ENCODE data around the gene TFB1M. TPM values are rescaled to one million over a fixed set of nuclear protein-coding genes. Genes with fewer than 3 reads are reported as not detected.
"Not testable (repeated sequence)": the region's sequence is repeated elsewhere in the genome, so short reads cannot be mapped to it uniquely, and the experiment has no call there.

The TFB1M gene
- 10 to 100 TPM; 21.8 to 26.7 TPM for total RNA-seq
- long read RNA-seq, transcript TFB1M-201 (7 exons, 1,424 nt): major isoform, 16 of 25 reads
- long read RNA-seq, partial matches to known transcripts: 3 of 25 reads
- long read RNA-seq, other reads (novel, unspliced or antisense): 6 of 25 reads

DNA sequence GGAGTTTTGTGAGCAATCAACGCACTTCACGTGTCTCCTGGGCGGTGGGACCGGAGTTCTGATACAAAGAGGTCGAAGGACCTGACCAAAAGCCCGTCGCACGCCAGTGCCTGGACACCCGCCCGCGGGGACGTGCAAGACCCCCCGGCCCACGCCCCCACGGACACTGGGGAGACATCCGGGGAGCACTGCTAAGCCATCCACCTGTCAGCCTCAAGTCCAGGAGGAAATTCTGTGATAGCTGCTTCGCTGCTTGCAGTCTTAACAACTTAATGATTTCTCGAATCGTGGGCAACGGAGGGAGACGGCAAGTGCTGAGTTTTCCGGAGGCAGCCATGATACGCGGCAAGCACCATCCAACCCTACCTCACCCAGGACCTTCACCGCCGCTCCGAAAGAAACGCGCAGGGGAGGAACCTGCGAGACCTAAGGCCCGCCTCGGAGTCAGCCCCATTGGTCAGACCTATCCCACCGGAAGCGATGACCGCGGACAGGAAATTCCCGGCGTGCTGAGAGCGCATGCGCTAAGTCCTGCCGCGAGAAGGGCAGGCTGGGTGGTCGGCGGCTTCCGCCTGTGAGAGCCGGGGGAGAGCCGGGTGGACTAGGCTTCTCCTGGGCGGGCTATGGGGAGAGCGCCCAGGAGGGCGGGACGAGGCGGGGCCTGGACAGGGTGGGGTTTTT lies at the start of gene TFB1M:
TFB1M (minus strand) TSS at position 393 of the 681 bp plus-strand sequence; CDS start at position 337, 56 bp downstream.
- peak; percentile 98 to 99 for DNase-seq
- intact Hi-C loops (cut with DNase I, micrococcal nuclease): no loop called here
- peak; percentile 96 for ATAC-seq

DNA sequence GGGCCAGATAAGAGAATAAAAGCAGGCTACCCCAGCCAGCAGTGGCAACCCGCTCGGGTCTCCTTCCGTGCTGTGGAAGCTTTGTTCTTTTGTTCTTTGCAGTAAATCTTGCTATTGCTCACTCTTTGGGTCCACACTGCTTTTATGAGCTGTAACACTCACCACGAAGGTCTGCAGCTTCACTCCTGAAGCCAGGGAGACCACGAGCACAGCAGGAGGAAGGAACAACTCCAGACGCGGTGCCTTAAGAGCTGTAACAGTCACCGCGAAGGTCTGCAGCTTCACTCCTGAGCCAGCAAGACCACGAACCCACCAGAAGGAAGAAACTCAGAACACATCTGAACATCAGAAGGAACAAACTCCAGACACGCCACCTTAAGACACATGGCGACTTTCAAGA lies 49.7 kb upstream of the TFB1M start:
- intact Hi-C loops (cut with DNase I, micrococcal nuclease); ATAC-seq; DNase-seq: not testable (repeated sequence)

DNA sequence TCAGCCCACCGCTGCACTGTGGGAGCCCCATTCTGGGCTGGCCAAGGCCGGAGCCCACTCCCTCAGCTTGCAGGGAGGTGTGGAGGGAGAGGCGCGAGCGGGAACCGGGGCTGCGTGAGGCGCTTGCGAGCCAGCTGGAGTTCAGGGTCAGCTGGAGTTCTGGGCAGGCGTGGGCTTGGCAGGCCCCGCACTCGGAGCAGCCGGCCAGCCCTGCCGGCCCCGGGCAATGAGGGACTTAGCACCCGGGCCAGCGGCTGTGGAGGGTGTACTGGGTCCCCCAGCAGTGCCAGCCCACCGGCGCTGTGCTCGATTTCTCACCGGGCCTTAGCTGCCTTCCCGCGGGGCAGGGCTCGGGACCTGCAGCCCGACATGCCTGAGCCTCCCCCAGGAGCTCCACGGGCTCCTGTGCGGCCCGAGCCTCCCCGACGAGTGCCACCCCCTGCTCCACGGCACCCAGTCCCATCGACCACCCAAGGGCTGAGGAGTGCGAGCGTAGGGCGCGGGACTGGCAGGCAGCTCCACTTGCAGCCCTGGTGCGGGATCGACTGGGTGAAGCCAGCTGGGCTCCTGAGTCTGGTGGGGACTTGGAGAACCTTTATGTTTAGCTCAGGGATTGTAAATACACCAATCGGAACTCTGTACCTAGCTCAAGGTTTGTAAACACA lies 48.8 kb upstream of the TFB1M start:
- DNase-seq; intact Hi-C loops (cut with DNase I, micrococcal nuclease); ATAC-seq: not testable (repeated sequence)

DNA sequence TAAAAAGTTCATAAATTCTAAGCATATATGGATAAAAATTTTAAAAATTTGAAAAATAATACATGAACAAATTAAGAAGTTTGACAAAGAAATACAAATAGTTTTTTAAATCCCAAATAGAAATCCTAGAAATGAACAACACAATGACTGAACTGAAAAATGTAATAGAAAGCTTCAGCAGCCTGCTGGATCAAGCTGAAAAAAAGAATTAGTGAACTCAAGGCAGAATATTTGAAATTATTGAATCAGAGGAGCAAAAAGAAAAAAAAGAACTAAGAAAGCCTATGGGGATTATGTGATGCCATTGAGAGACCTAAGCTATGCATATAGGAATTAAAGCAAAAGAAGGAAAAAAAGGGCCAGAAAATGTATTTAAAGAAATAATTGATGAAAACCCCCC lies 39.9 kb upstream of the TFB1M start:
- intact Hi-C loops (cut with DNase I, micrococcal nuclease): no loop called here

DNA sequence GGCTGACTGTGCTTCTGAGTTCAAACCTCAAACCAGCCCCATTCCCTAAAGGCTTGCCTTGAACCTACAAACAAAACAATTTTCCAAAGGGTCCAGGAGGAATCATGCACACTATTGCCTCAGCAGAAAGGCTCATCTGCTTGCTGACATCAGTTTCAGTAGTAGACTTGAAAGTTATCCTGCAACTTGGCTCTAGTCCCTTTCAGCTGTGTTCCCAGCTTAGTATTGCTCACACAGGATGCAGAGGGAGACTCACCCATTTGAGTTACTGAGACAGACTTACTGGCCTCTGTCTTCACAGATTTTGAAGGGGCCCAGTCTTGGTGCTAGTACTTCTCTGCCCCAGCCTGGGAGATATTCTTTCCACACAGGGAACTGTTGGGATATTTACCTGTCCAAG lies 38.5 kb upstream of the TFB1M start:
- no peak for DNase-seq
- intact Hi-C loops (cut with DNase I, micrococcal nuclease): no loop called here
- no peak for ATAC-seq

More for the DNA sequence above, 39.9 kb upstream of the TFB1M start:
- no peak for DNase-seq
- ATAC-seq: no peak

DNA sequence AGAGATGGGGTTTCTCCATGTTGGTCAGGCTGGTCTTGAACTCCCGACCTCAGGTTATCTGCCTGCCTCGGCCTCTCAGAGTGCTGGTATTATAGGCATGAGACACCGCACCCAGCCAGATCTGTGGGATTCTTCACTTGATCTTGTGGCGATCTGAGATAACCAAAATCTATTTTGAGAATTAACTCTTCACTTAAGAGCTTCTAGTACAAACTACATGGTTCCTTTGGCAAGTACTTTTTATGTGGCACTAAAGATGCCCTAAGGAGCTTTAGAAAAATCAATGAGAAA lies 37.8 kb upstream of the TFB1M start:
- intact Hi-C loops (cut with DNase I, micrococcal nuclease): no loop called here
- ATAC-seq (no peak), DNase-seq (no peak)

DNA sequence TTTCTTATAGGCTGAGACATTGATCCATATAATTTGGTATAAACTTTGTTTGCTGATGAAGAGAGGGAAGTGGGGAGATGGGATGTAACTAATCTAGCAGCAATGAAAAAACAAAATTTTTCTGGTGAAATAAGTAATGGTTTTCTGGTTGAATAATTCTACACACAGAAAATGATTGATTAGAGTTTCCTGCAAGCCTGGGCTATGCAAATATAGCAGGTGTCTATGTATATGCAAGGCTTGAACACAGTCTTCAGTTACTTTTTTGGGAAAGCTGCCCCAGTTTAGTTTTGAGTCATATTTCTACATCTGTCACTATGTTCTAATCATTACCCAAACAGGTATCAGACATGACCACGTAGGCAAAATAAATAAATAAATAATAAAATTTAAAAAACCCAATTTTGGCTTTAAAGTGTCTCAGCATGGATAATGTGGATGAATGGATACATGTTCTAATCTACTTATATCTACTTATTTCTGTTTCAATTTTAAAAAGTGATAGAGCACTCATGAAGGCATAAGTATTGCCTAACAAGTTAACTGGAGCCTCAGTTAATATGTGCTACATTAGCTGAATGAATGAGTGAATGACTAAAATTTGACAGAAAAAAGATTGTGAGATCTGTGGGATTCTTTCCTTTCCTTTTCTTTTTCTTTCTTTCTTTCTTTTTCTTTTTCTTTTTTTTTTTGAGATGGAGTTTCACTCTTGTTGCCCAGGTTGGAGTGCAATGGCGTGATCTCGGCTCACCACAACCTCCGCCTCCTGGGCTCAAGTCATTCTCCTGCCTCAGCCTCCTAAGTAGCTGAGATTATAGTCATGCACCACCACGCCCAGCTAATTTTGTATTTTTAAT lies 37.2 kb upstream of the TFB1M start:
- intact Hi-C loops (cut with DNase I, micrococcal nuclease): no loop called here
- no peak for ATAC-seq
- no peak for DNase-seq

DNA sequence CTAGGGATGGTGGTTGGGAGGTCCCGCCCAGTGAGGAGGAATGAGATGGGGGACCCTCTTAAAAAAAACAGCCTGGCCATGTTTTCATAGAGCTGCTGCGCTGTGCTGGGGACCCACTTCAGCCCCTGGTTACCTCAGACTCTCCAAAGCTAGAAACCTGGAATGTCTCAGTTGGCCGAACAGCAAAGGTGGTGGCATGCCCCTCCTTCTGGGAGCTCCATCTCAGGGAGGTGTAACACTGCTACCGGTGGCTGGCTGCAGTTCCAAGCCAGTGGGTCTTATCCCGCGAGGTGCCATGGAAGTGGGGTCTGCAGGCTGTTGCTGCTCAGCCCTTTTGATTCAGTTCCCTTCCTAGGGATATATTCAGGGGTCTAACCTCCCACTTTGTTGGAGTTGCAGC lies 35.7 kb upstream of the TFB1M start:
- intact Hi-C loops (cut with DNase I, micrococcal nuclease): no loop called here
- DNase-seq (no peak), ATAC-seq (no peak)

DNA sequence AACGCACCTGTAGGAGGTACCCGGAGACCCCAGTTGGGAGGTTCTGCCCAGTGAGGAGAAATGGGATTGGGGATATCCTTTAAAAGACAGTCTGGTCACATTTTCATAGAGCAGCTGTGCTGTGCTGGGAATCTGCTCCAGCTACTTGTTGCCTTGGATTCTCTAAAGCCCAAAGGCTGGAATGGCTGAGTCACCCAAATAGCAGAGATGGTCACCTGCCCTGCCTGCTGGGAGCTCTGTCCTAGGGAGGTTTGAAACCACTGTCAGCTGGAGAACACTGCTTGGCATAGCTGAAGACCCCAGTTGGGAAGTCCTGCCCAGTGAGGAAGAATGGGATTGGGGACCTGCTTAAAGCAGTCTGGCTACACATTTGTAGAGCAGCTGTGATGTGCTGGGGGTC lies 34.8 kb upstream of the TFB1M start:
- ATAC-seq: no peak
- intact Hi-C loops (cut with DNase I, micrococcal nuclease): no loop called here

DNA sequence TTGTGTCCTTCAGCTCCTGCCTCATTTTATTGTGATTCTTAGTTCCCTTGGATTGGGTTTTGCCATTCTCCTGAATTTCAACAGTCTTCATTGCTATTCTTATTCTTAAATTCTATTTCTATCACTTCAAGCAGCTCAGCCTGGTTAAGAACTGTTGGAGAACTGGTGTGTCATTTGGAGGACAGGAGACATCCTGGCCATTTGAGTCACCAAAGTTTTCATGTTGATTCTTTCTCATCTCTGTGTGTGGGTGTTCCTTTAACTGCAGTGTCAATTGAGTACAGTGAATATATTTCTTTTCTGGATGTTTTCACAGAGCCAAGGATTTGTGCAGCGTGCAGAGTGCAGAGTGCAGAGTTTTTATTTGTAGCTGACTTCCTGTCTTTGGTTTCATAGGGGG lies 33.5 kb upstream of the TFB1M start:
- intact Hi-C loops (cut with DNase I, micrococcal nuclease): no loop called here
- no peak for ATAC-seq
- no peak for DNase-seq

More for the DNA sequence above, 34.8 kb upstream of the TFB1M start:
- no peak for DNase-seq

DNA sequence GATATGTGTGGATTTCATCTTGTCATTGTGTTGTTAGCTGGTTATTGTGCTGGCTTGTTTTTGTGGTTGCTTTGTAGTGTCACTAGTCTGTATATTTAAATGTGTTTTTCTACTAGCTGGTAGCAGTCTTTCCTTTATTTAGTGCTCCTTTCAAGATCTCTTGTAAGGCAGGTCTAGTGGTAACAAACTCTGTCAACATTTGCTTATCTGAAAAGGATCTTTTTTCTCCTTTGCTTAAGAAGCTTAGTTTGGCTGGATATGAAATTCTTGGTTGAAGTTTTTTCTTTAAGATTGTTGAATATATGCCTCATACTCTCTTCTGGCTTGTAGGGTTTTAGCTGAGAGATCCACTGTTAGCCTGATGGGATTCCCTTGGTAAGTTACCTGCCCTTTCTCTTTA lies 32.7 kb upstream of the TFB1M start:
- DNase-seq (no peak), ATAC-seq (no peak)
- intact Hi-C loops (cut with DNase I, micrococcal nuclease): no loop called here

DNA sequence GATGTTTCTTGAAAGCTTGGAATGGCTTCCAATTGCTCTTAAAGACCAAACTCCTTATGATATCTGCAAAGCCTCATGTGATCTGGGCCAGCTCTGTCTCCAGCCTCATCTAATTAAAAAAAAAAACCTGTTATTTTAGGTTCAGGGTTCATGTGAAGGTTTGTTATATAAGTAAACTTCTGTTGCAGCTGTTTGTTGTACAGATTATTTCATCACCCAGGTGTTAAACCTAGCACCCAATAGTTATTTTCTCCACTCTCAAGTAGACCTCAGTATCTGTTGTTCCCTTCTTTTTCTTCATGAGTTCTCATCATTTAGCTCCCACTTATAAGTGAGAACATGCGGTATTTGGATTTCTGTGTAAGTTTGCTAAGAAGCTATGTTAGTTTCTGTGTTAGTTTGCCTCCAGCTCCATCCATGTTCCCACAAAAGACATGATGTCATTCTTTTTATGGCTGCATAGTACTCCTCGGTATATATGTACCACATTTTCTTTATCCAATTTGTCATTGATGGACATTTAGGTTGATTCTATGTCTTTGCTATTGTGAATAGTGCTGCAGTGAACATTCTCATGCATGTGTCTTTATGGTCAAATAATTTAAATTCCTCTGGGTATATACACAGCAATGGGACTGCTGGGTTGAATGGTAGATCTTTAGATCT lies 30.2 kb upstream of the TFB1M start:
- ATAC-seq: no peak
- no peak for DNase-seq
- intact Hi-C loops (cut with DNase I, micrococcal nuclease): no loop called here

DNA sequence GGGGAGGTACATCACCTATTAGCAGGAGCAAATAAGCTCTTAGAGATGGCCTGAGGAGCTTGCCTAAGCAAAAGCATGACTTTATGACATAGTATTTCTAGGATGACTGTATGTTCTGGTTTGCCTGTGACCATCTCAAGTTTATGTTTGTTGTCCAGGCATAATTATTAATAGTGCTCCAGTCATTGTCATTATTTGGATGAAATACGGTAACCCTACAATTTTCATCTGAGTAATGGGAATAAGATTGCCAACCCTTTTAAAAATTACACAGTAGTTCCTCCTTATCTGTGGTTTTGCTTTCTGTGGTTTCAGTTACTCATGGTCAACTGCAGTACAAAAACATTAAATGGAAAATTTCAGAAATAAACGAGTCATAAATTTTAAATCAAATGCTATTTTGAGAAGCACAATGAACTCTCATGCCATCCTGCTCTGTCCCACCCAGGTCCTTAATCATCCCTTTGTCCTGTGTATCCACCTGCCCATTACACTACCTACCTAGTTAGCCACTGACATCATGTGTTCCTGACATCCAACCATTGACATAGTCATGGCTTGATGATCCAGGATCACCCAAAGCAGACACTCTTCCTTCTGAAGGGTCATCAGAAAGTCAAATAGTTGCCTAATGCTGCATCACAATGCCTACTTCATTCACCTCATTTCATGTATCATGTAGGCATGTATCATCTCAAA lies 27.0 kb upstream of the TFB1M start:
- intact Hi-C loops (cut with DNase I, micrococcal nuclease): no loop called here
- ATAC-seq (no peak), DNase-seq (no peak)

DNA sequence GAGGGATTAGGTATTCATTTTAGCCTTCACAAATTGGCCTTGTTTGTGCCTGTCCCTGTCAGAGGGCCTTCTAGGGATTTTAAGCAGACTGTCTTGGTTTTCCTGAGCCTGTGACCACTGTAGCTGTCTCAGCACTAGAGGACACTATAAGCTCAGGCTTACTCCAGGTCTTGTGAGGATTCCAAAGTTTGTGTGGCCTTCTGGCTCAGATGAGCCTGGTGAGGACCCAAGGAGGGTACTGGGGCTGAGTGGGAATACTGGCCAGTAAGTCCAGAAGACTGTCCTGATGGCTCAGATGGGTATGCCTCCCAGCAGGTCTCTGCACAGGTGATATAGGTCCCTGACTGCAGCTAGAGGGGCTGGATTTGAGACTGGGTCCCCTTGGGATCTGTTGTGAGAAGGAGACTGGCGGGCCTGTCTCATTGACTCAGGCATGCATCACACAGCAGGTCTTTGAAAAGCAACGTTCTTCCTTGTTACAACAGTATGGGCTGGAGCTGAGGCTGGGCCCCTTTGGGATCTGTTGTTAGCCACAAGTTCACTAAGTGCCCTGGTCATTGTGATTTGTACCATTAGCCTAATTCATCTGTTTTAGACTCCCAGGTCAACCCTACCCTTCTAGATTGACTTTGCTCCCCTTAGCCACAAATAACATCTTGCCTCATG lies 26.3 kb upstream of the TFB1M start:
- intact Hi-C loops (cut with DNase I, micrococcal nuclease): no loop called here
- ATAC-seq (no peak), DNase-seq (no peak)

DNA sequence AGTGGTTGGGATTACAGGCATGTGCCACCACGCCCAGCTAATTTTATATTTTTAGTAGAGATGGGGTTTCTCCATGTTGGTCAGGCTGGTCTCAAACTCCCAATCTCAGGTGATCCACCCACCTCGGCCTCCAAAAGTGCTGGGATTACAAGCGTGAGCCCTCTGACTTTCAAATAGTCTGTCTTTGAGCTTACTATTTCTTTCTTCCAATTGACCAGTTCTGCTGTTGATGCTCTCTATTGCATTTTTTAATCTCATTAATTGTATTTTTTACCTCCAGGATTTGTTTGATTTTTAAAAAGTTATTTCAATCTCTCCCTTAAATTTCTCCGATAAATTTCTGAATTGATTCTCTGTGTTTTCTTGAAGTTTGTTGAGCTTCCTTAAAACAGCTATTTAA lies 25.6 kb upstream of the TFB1M start:
- ATAC-seq; DNase-seq; intact Hi-C loops (cut with DNase I, micrococcal nuclease): not testable (repeated sequence)

DNA sequence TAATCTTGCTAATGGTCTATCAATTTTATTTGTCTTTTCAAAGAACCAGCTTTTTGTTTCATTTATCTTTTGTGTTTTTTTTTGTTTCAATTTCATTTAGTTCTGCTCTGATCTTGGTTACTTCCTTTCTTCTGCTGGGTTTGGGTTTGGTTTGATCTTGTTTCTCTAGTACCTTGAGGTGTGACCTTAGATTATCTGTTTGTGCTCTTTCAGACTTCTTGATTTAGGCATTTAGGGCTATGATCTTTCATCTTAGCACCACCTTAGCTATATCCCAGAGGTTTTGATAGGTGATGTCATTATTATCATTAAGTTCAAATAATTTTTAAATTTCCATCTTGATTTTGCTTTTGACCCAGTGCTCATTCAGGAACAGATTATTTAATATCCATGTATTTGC lies 24.0 kb upstream of the TFB1M start:
- not testable (repeated sequence) for ATAC-seq, DNase-seq

DNA sequence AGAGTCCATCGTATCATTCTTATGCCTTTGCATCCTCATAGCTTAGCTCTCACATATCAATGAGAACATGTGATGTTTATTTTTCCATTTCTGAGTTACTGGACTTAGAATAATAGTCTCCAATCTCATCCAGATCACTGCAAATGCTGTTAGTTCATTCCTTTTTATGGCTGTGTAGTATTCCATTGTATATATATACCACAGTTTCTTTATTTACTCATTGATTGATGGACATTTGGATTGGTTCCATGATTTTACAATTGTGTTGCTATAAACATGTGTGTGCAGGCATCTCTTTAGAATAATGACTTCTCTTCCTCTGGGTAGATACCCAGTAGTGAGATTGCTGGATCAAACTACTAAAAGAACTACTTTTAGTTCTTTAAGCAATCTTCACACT lies 21.0 kb upstream of the TFB1M start:
- no peak for ATAC-seq
- intact Hi-C loops (cut with DNase I, micrococcal nuclease): no loop called here

More for the DNA sequence above, 24.0 kb upstream of the TFB1M start:
- intact Hi-C loops (cut with DNase I, micrococcal nuclease): not testable (repeated sequence)

DNA sequence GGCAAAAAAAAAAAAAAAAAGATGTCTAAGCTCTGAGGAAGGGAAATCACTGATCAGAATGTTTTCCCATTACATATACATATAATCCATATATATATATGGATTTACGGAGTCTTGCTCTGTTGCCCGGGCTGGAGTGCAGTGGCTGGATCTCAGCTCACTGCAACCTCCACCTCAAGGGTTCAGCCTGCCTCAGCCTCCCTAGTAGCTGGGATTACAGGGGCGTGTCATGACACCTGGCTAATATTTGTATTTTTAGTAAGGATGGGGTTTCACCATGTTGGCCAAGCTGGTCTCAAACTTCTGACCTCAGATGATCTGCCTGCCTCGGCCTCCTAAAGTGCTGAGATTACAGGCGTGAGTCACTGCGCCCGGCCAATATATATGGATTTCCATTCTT lies 19.8 kb upstream of the TFB1M start:
- not testable (repeated sequence) for ATAC-seq

More for the DNA sequence above, 21.0 kb upstream of the TFB1M start:
- DNase-seq: no peak

More for the DNA sequence above, 19.8 kb upstream of the TFB1M start:
- DNase-seq; intact Hi-C loops (cut with DNase I, micrococcal nuclease): not testable (repeated sequence)

Data from left colon (tissue), 2 donors.